ENCODE data around the gene AP1B1.

Gene AP1B1

DNA sequence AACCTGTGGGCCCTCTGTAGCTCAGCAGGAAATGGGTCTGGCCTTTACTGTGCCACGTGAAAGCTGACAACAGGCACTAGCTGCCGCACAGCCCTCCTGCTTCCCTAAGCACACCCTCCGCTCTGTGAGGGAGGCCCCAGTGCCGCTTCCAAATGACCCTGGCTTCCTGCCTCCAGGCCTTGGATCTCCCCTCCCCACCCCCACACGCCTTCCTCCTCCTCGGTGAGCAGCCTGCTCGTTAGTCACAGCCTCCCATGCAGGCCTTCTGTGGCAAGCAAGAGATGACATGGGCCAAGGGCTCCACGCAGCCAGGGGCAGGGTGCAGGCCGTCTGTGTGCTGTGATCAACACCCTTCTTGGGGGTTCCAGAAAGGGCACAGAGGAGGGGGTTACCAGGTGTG is 57.6 kb downstream of the AP1B1 start:
- DNase-seq, result no peak

- DNase-seq, result no peak
Observed at GRCh38 chr22:29330291-29330690, 58.1 kb downstream of the AP1B1 start.

- DNase-seq, result no peak
Observed at GRCh38 chr22:29329581-29329980, 58.8 kb downstream of the AP1B1 start.

DNA sequence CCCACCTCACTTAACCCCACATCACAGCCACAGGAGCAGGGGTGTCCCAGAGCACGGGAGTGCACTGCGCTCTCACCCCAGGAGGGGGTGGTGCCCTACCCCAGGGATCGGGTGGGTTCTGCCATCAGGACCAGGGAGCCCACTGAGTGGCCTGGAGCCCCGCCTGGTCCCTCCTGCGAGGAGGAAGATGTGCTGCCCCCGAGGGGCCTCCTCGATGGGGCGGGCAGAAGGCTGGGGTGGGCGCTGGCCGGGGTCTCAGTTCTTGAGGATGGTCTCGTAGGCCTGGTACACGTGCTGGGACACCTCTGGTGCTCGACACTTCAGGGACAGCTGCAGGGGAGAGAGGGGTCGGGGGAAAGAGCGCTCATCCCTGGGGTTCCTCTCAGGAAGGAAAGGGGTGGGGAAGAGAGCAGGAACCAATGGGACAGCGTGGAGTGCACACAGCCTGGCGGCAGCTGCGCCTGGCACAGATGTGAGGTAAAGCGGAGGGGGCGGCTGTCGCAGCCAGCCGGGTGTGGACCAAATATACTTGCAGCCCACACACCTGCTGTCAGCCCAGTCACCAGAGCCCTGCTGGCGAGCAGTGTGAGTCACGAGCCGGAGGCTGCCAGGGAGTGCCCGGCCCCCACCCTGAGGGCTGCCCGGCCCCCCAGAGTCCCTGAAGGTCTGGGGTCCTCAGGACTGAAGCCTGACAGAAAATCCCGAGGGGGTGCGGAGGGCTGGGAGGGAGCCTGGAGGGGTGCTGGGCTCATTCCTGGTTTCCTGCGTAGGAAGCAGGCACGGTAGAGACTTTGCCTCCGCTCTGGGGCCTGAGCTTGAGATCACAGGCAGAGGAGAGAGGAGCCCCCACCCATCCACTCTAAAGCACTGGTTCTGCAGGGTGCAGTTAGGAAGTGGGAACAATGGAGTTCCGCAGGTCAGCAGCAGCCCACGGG is 59.5 kb downstream of the AP1B1 start:
- DNase-seq, result no peak

GRCh38 chr22:29328055-29328454 is 60.3 kb downstream of the AP1B1 start:
- no peak for DNase-seq

- DNase-seq, result no peak
Observed at GRCh38 chr22:29327089-29327764, 61.1 kb downstream of the AP1B1 start.

DNA sequence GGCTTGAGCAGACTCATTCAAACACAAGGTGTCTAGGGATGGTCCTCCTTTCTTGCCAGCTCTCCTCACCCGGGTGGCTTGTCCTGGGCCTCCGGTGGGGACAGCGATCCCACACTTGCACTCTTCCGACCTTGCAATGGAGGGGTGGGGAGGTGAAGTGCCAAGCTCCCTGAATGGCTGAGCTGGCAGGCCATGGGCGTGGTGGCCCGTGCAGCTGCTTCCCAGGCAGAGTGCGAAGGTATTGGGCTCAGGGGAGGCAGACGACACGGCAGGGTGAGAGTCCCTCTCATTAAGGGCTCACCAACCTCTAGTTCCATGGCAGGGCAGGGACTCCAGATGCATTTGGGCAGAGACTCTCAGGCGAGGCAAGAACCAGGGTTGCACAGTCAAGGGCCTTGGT is 61.9 kb downstream of the AP1B1 start:
- no peak for DNase-seq

- no peak for DNase-seq
Observed at GRCh38 chr22:29325785-29326315, 62.5 kb downstream of the AP1B1 start.

DNA sequence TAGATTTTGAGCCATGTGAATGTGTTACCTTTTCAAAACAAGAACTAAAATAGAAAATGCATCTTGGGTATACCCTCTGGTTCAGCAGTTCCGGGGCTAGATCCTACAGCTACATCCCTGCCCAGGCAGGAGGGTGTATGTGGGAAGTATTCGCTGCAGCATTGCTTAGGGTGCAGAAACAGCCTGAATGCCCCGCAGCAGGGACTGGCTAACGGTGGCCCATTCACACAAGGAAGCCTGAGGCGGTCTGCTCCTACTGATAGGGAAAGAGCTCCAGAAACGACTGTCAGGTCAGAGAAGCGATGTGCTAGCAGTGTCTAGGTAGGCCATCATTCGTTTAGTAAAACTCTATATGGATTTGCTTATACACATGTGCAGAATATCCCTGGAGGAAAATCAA is 63.0 kb downstream of the AP1B1 start:
- no peak for DNase-seq

DNA sequence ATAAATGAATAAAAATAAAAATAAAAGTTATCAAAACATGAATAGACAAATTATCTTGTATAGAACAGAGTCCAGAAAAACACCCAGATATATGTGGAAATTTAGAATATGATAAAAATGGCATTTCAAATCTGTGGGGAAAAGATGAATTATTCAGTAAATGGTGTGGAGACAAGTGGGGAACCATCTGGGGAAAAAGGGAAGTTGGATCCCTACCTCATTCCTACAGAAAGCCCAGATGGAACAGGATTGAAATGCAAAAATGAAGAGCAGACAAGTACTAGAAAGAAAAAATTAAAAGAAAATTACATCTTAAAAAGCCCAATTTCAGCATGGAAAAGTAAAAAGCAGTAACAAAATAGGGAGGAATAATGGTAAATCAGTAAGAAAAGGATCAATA is 64.7 kb downstream of the AP1B1 start:
- DNase-seq, result no peak

DNA sequence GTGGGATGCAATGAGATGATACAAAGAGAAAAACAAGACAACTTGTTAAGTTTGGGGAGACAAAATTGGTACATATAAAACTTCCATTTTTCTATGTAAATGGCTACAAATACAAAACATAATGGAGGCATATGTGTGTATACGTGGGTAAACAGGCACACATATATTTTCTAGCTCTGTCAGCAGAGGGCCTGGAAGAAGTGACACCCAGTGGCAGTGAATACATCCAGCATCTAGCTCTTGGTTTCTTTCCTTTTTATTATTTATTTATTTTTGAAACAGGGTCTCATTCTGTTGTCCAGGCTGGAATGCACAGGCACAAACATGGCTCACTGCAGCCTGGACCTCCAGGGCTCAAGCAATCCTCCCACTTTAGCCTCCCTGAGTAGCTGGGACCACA is 67.8 kb downstream of the AP1B1 start:
- no peak for DNase-seq

- DNase-seq, result no peak
Observed at GRCh38 chr22:29319072-29319471, 69.3 kb downstream of the AP1B1 start.

DNA sequence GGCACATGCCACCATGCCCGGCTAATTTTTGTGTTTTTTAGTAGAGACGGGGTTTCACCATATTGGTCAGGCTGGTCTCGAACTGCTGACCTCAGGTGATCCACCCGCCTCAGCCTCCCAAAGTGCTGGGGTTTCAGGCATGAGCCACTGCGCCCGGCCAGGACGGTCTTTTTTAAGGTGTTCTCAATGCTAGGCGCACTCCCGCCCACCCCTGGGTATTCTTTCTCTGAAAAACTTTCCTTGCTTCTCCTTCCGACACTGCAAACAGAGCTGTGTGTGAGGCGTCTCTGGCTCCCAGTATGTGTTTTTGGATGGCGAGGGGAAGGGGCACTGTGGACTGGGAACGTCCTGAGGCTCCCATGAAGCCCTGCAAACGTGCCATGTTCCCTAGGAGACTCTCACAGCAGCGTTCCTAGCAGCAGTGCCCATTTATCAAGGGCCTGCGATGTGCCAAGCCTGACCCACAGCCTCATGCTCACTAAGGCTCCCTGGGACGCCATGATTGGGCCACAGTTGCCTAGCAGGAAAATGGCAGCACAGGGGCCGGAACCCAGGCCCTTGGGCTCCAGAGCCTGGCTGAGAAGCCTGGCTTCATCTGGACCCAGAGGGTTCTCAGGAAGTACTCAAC is 70.4 kb downstream of the AP1B1 start:
- DNase-seq, result no peak

DNA sequence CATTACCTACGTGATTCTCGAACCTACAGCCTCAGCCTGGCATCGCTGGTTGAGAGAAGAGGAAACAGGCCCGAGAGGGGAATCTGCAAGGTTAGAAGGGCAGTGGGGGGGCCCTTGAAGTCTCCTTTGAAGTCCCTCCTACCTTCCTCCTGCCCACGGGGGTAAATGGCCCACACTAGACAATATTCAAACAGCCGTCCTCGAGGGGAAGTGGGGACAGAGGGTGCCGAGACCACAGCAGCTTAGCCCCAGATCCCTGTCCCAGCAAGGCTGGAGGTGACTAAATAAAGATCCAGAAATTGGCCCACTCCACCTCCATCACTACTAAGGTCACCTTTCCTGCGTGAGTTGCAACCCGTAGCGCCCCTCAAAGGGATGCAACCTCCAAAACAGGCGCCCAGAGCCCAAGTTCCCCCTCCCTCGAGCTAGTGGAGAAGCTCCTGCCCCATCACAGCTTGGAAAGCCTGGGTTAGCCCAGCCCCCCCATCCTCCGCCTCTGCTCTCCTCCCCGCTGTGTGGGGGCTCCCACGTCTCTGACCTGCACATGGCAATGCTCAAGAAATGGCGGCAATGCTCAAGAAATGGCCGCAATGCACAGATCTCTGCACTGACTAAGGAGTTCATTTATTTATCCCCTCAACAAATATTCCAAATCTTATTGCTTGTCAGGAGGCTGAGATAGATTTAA is 72.1 kb downstream of the AP1B1 start:
- DNase-seq, result no peak

- DNase-seq, result no peak
Observed at GRCh38 chr22:29315286-29316140, 72.9 kb downstream of the AP1B1 start, which contains the start of gene RASL10A. RASL10A (minus strand) TSS chr22:29315697; CDS start chr22:29315246, 451 bp downstream.

- no peak for DNase-seq
Observed at GRCh38 chr22:29314537-29315285, 73.7 kb downstream of the AP1B1 start.

DNA sequence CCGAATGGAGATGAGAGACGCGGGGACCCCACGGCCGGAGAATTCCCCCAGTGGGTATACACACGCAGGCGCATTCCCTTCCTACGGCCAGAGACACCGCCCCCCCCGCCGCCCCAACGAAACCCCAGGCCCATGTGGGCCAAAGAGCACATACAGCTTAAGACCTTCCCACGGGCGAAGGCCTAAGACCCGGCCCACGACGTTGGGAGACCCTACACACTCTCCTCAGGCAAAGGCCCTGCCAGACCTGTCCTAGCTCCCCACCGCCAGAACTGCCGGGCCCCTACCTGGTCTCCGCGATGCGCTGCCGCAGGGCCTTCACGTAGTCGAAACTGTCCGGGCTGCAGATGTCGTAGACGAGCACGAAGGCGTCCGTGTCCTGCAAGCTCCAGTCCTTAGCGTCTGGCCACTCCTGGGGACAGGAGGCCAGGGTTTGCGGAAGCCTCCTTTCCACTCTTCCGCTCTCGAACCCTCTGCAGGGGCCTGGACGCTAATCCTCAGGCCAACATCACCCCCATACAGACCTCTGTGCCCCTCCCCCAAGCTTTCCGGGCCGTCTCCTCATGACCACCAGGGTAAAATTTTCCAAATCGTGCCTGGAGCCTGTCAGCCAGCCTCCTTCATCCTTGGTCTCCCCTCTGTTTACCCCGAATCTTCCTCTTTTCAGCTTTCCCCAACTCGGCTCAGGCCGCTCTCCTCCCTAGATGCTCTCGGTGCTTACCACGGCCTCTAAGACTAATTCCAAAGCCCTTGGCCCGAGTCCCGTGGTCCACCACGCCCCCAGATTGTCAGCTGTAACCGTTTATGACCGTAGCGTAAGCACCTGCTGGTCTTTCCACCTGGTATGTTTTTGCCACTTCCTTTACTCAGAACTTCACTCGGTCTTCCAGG is 74.5 kb downstream of the AP1B1 start:
- DNase-seq, result no peak

DNA sequence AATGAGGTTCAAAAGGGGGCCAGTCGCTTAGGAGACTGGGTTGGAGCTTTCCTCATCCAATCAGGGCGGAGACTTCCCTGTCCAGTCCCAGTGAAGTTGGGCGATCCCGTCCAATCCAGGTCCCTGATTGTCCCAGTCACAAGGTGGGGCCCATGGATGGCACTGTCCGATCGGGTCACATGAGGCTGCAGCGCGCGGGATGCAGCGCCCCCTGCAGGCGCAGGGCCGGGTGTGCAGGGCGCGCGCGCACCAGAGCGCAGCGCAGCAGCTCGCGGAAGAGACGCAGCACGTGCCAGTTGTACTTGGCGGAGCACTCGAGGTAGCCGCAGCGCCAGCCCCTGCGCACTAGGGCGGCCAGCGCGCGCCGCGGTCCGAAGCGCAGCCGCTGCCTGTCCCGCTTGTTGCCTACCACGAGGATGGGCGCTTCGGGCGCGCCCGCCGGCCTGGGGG is 75.2 kb downstream of the AP1B1 start:
- DNase-seq, result no peak

DNA sequence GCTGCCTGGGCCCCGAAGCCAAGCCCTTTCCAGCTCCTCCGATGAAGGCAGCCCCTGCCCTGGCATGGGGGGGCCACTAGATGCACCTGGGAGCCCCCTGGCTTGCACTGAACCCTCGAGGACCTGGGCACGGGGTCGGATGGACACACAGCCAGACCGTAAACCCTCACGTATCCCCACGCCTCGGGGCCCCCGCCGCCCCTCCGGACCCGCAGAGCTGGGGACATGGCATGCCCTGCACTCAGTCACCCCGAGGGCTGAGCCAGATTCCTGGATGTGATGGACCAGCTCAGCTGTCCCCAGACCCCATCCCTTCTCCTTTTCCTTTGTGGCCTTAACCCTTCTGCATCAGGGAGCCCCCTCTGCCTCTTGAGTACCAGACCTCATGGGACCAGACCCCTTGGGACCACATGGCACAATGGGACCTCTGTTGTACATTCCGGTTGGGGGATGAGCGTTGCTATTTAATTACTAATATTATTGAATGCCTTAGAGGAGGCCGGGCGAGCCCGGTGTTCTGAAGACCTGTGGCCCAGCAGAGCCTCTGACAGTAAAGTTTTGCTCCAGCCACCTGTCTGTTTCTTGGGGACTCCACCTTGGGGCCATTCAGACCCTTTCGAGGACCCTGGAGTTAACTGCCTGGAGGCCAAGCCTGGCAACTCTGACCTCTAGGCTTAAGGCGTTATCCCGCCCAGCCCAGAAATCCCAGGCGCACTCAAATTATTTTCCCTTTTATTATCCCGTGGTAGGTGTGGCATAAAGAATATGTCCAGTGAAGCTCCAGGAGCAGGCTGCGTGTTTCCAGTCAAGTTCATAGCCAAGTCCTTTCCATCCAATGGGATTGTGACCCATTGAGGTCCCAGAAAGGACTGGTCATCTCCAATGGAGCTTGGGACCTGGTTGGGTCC is 75.9 kb downstream of the AP1B1 start:
- DNase-seq, result no peak

All from activated T-cell treated with anti-CD3 and anti-CD28 coated beads for 4 hours (primary cell).